Erythroblast (primary cell): Measurements from ENCODE around the gene FGF12.

Experiments
- GATA1 ChIP-seq: IDR thresholded peaks from 2 replicates; pipeline ENCODE4 v1.6.1; 2011; ENCODE audit warnings: low read depth, mild to moderate bottlenecking, control low read depth, low read length, moderate library complexity
- POLR2A ChIP-seq: IDR thresholded peaks from 2 replicates; pipeline ENCODE4 v1.6.1; 2011; ENCODE audit warnings: mild to moderate bottlenecking, low read length

- TF ChIP-seq POLR2A (no peak), GATA1 (no peak)
These were observed 604.3 kb downstream of the FGF12 start for GRCh38 chr3:192122832-192123594.
